ENCODE data around the gene CNTN2. TPM values are rescaled to one million over a fixed set of nuclear protein-coding genes. Genes with fewer than 3 reads are reported as not detected.

CNTN2 gene
- total RNA-seq, 1 donor from 2014 or later = not detected

DNA sequence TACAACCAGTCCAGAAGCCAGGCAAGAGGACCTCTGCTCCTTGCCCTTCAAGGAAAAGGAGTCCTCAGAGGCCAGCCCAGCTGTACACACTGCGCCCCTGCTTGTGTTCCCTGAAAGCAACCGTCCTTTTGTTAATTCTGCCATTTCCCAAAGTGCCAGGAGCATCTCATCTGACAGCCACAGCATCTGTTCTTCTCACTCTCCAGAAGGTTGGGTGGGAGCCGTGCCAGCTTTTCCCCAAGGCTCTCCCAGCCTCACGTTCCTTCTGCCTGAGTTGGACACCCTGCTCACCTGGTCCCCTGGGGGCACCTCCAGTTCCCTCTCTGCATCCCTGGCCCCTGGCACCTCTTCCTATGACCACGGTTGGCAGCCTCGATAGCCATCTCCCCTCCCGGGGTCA lies 10.5 kb upstream of the CNTN2 start:
- Histone ChIP-seq H3K4me3 (no peak overlapping the region), H3K27me3 (ENCODE audit: low read depth) (peaks cover 11% of the 10 kb centered on the region), H3K4me1 (no peaks in the 10 kb centered on the region), H3K27ac (no peak overlapping the region), H3K9me3 (no peaks in the 10 kb centered on the region), H3K36me3 (no peaks in the 10 kb centered on the region)
- intact Hi-C loops (cut with DNase I) = no loop called here
- DNase-seq (no peak), ATAC-seq (no peak)
- TF ChIP-seq, protein P1, sequence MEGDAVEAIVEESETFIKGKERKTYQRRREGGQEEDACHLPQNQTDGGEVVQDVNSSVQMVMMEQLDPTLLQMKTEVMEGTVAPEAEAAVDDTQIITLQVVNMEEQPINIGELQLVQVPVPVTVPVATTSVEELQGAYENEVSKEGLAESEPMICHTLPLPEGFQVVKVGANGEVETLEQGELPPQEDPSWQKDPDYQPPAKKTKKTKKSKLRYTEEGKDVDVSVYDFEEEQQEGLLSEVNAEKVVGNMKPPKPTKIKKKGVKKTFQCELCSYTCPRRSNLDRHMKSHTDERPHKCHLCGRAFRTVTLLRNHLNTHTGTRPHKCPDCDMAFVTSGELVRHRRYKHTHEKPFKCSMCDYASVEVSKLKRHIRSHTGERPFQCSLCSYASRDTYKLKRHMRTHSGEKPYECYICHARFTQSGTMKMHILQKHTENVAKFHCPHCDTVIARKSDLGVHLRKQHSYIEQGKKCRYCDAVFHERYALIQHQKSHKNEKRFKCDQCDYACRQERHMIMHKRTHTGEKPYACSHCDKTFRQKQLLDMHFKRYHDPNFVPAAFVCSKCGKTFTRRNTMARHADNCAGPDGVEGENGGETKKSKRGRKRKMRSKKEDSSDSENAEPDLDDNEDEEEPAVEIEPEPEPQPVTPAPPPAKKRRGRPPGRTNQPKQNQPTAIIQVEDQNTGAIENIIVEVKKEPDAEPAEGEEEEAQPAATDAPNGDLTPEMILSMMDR (IDR thresholded peaks at IDR 0.05) = no peak

GRCh38 chr1:205037539-205037938 lies 5.5 kb upstream of the CNTN2 start:
- intact Hi-C loops (cut with DNase I) = no loop called here
- ATAC-seq (no peak), DNase-seq (no peak)

GRCh38 chr1:205038132-205038786 lies 4.8 kb upstream of the CNTN2 start:
- H3K36me3 ChIP-seq = no peaks in the 10 kb centered on the region
- H3K27ac ChIP-seq = no peak overlapping the region
- TF ChIP-seq, protein P1 (IDR thresholded peaks at IDR 0.05) = no peak
- no peaks in the 10 kb centered on the region for H3K9me3 ChIP-seq
- H3K27me3 ChIP-seq (ENCODE audit: low read depth) = peaks cover 25% of the 10 kb centered on the region
- no peaks in the 10 kb centered on the region for H3K4me1 ChIP-seq
- ATAC-seq (no peak), DNase-seq (no peak)
- no peak overlapping the region for H3K4me3 ChIP-seq
- intact Hi-C loops (cut with DNase I) = no loop called here

More at GRCh38 chr1:205037539-205037938, 5.5 kb upstream of the CNTN2 start:
- Histone ChIP-seq H3K27me3 (ENCODE audit: low read depth) (peaks cover 18% of the 10 kb centered on the region), H3K36me3 (no peaks in the 10 kb centered on the region), H3K27ac (no peak overlapping the region), H3K4me1 (no peaks in the 10 kb centered on the region), H3K4me3 (no peak overlapping the region), H3K9me3 (no peaks in the 10 kb centered on the region)
- TF ChIP-seq, protein P1 (IDR thresholded peaks at IDR 0.05) = no peak

- Histone ChIP-seq H3K9me3 (no peaks in the 10 kb centered on the region), H3K27ac (no peak overlapping the region), H3K4me1 (no peaks in the 10 kb centered on the region), H3K4me3 (no peak overlapping the region), H3K27me3 (ENCODE audit: low read depth) (peaks cover 54% of the 10 kb centered on the region), H3K36me3 (no peaks in the 10 kb centered on the region)
- ATAC-seq = no peak
- TF ChIP-seq, protein P1 (IDR thresholded peaks at IDR 0.05) = no peak
- intact Hi-C loops (cut with DNase I) = no loop called here
- DNase-seq = no peak
Measured at GRCh38 chr1:205041001-205041715, 1.9 kb upstream of the CNTN2 start.

- no peak overlapping the region for H3K27ac ChIP-seq
- TF ChIP-seq, protein P1 (IDR thresholded peaks at IDR 0.05) = no peak
- intact Hi-C loops (cut with DNase I) = no loop called here
- no peak for ATAC-seq
- H3K27me3 ChIP-seq (ENCODE audit: low read depth) = peaks cover 65% of the 10 kb centered on the region
- no peak for DNase-seq
- H3K36me3 ChIP-seq = no peaks in the 10 kb centered on the region
- no peak overlapping the region for H3K4me3 ChIP-seq
- no peaks in the 10 kb centered on the region for H3K4me1 ChIP-seq
- no peaks in the 10 kb centered on the region for H3K9me3 ChIP-seq
Measured at GRCh38 chr1:205041998-205042910, 758 bp upstream of the CNTN2 start.

Data from lower lobe of right lung (tissue), 2 donors.